ENCODE data around the gene ABHD2.

Gene ABHD2

GRCh38 chr15:89051875-89052274 lies 36.4 kb upstream of the ABHD2 start:
- peak; percentile 98 for DNase-seq (ENCODE audit: low read depth, low spot score)
- no peak overlapping the region for H3K4me3 ChIP-seq (ENCODE audit: low read depth, low read length)
- ChIA-PET CTCF (interaction anchor here (1.3 to 18.5 kb wide), 6 partner anchors 9 to 173 kb away, joined by 5 to 677 read pairs (median 17); no protein-coding TSS in a partner anchor), POLR2A (interaction anchor here (0.6 to 2.1 kb wide), 3 partner anchors 16 to 139 kb away, joined by 3 to 10 read pairs (median 5); partner anchors contain the start of gene MFGE8)
- TF ChIP-seq CTCF (IDR thresholded peaks at IDR 0.05; ENCODE audit: insufficient read depth, low read length, missing control alignments) = no peak

- no peak for TF ChIP-seq CTCF (IDR thresholded peaks at IDR 0.05; ENCODE audit: insufficient read depth, low read length, missing control alignments)
- DNase-seq (ENCODE audit: low read depth, low spot score) = peak; percentile 99
- POLR2A ChIA-PET = interaction anchor here (0.6 to 2.1 kb wide), 5 partner anchors 16 to 161 kb away, joined by 3 to 10 read pairs (median 3); partner anchors contain the start of gene MFGE8
- CTCF ChIA-PET = interaction anchor here (0.8 to 18.5 kb wide), 8 partner anchors 9 to 248 kb away, joined by 3 to 677 read pairs (median 7); no protein-coding TSS in a partner anchor
- no peak overlapping the region for H3K4me3 ChIP-seq (ENCODE audit: low read depth, low read length)
These were observed 35.8 kb upstream of the ABHD2 start for GRCh38 chr15:89052474-89052873.

GRCh38 chr15:89054873-89055272 lies 33.4 kb upstream of the ABHD2 start:
- POLR2A ChIA-PET = no interaction called here
- no peak for DNase-seq (ENCODE audit: low read depth, low spot score)
- no peak for TF ChIP-seq CTCF (IDR thresholded peaks at IDR 0.05; ENCODE audit: insufficient read depth, low read length, missing control alignments)
- no peak overlapping the region for H3K4me3 ChIP-seq (ENCODE audit: low read depth, low read length)
- CTCF ChIA-PET = interaction anchor here (0.7 to 18.5 kb wide), 6 partner anchors 34 to 152 kb away, joined by 3 to 677 read pairs (median 16); partner anchors contain the start of gene ABHD2

GRCh38 chr15:89057506-89058133 lies 30.6 kb upstream of the ABHD2 start:
- peak; percentile 98 for TF ChIP-seq CTCF (IDR thresholded peaks at IDR 0.05; ENCODE audit: insufficient read depth, low read length, missing control alignments)
- POLR2A ChIA-PET = interaction anchor here (0.9 to 1.2 kb wide), 2 partner anchors 11 to 31 kb away, joined by 3 read pairs; no protein-coding TSS in a partner anchor
- CTCF ChIA-PET = interaction anchor here (0.6 to 18.5 kb wide), 63 partner anchors 9 to 402 kb away, joined by 3 to 677 read pairs (median 5); partner anchors contain the start of gene ABHD2
- DNase-seq (ENCODE audit: low read depth, low spot score) = no peak
- no peak overlapping the region for H3K4me3 ChIP-seq (ENCODE audit: low read depth, low read length)

GRCh38 chr15:89058376-89058775 lies 29.9 kb upstream of the ABHD2 start:
- POLR2A ChIA-PET = interaction anchor here (0.9 kb wide), 1 partner anchor 30 kb away, joined by 3 read pairs; no protein-coding TSS in a partner anchor
- TF ChIP-seq CTCF (IDR thresholded peaks at IDR 0.05; ENCODE audit: insufficient read depth, low read length, missing control alignments) = no peak
- CTCF ChIA-PET = interaction anchor here (0.6 to 18.5 kb wide), 40 partner anchors 8 to 403 kb away, joined by 3 to 677 read pairs (median 8); partner anchors contain the start of gene ABHD2
- no peak for DNase-seq (ENCODE audit: low read depth, low spot score)
- H3K4me3 ChIP-seq (ENCODE audit: low read depth, low read length) = no peak overlapping the region

- H3K4me3 ChIP-seq (ENCODE audit: low read depth, low read length) = no peak overlapping the region
- no peak for TF ChIP-seq CTCF (IDR thresholded peaks at IDR 0.05; ENCODE audit: insufficient read depth, low read length, missing control alignments)
- ChIA-PET CTCF (interaction anchor here (0.7 to 18.5 kb wide), 19 partner anchors 32 to 403 kb away, joined by 3 to 677 read pairs (median 5); no protein-coding TSS in a partner anchor), POLR2A (no interaction called here)
- DNase-seq (ENCODE audit: low read depth, low spot score) = no peak
These were observed 29.3 kb upstream of the ABHD2 start for GRCh38 chr15:89058876-89059405.

Data from AG04449 (cell line).